Esophagus squamous epithelium (tissue), 4 donors: ENCODE measurements around the gene PCDH9.

Source experiments
- CTCF ChIP-seq, 6 experiments: fragments of 450-650 bp in 4 of 6; fragments of 200-600 bp in 2 of 6; sonication (generic) in 2 of 6; IDR thresholded peaks; one replicate each; pipeline ENCODE4 v1.5.1; 2016 to 2019; ENCODE audit warnings: antibody characterized with exemption in 6 of 6, mild to moderate bottlenecking in 4 of 6, moderate library complexity in 4 of 6
- POLR2A ChIP-seq, 4 donors: fragments of 450-650 bp; IDR thresholded peaks; one replicate each; pipeline ENCODE4 v1.6.1; 2017; ENCODE audit warnings: antibody characterized with exemption in 4 of 4, mild to moderate bottlenecking in 4 of 4, moderate library complexity in 3 of 4

DNA sequence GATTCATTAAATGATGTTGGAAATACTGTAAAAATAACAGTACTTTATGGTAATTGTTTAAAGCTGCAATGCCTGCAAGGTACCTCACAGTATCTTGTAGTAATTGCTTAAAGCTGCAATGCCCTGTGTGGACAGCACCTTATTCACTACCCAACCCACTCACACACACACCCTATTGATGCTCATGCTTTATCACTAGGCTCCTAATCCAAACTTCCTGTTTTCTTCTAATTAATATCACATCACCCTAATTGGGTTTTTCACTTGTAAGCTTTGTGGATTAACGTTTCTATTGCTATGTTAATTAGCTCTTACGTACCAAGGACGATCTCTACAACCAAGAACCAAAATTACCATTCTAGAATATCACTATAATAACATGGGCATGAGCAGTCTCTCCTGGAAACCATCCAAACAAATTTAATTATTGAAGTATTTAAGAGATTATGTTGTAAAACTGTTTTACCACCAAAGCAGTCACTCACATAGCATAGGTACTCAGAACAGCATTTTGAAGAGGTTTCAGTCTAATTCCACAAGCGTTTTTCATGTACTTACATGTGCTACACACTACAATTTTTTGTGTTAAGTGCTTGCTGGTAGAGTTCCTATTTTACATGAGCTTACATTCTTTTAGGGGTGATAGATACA lies 303.8 kb downstream of the PCDH9 start:
- TF ChIP-seq CTCF (IDR thresholded peaks at IDR 0.05): no peak
- no peak for TF ChIP-seq POLR2A (IDR thresholded peaks at IDR 0.05)
